GM21528 (cell line): ENCODE data around the gene PLPPR2.
"Not testable (repeated sequence)": the region's sequence is repeated elsewhere in the genome, so short reads cannot be mapped to it uniquely, and the experiment has no call there.

ENCODE experiments used
- ATAC-seq: cut with Tn5 transposase; IDR thresholded peaks from one replicate; pipeline ENCODE4 v1.9.1; 2021; ENCODE audit warnings: mild to moderate bottlenecking, moderate library complexity; ENCODE audit not compliant: unreplicated experiment, low FRiP score

Gene PLPPR2, protein sequence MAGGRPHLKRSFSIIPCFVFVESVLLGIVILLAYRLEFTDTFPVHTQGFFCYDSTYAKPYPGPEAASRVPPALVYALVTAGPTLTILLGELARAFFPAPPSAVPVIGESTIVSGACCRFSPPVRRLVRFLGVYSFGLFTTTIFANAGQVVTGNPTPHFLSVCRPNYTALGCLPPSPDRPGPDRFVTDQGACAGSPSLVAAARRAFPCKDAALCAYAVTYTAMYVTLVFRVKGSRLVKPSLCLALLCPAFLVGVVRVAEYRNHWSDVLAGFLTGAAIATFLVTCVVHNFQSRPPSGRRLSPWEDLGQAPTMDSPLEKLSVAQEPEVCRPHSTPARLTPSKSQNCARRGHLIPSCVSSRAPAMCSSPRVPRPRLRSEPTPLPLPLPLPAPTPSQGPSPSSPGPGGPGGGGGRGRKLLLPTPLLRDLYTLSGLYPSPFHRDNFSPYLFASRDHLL

DNA sequence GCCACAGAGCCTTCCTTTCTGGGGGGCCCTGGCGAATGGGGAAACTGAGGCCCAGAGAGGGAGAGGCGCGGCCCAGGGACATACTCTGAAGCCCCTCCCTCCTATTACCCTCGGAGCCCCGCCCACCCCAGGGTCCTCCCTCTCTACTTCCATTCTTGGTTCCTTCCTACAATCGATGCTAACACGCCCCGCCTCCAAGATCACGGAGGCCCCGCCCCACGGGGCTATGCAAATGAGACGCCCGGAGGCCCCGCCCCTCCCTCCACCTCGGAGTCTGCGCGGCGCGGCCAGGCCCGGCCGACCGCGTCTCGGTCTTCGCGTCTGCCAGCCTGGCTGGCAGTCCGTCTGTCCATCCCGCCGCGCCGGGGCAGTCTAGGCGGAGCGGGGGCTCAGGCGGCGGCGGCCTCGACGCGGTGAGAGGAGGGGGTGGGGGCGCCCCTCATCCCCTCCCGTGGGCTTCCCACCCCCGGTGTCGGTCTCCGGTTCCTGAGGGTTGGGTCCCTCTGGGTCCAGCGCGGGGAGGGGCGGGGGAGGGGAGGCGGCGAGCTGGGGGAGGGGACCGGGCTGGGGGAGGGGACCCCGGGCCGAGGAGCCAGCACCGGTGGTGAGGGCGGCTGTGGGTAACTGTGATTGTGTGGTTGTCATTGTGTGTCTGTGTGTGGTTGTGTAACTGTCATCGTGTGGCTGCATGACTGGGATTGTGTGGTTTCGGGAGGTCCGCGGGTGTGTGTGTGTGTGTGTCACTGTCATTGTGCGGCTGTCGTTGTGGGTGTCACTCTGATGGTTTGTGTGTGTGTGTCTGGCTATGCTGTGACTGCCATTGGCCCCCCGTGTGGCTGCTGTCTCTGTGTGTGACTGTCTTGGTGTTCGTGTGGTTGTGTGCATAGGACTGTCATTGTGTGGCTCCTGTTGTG, at the start of gene PLPPR2:
Gene PLPPR2 (plus strand): TSS at position 273 of the 914 bp plus-strand sequence. CDS start 2,242 bp downstream, outside the sequence.
- no peak for ATAC-seq

- no peak for ATAC-seq
Measured at GRCh38 chr19:11306337-11306736, 48.9 kb upstream of the PLPPR2 start.

DNA sequence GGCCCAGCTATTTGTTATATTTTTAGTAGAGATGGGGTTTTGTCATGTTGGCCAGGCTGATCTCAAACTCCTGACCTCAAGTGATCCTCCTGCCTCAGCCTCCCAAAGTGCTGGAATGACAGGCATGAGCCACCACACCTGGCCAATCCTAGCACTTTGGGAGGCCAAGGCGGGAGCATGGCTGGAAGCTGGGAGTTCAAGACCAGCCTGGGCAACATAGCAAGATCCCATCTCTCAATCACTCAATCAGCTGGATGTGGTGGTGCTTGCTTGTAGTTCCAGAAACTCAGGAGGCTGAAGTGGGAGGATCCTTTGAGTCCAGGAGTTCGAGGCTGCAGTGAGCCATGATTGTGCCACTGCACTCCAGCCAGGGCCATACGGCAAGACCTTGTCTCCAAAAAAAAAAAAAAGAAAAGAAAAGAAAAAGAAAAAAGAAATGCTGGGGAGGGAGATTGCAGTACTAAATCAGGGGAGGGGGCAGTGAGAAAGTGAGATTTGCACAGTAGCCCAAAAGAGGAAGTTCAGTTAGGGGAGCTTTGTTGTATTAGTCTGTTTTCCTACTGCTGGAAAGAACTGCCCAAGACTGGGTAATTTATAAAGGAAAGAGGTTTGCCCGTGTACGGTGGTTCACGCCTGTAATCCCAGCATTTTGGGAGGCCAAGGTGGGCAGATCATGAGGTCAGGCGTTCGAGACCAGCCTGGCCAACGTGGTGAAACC, 34.8 kb upstream of the PLPPR2 start:
- not testable (repeated sequence) for ATAC-seq

- no peak for ATAC-seq
Measured at GRCh38 chr19:11321191-11322126, 33.8 kb upstream of the PLPPR2 start.

- ATAC-seq = no peak
Measured at GRCh38 chr19:11322269-11323024, 32.8 kb upstream of the PLPPR2 start.

- ATAC-seq = no peak
Measured at GRCh38 chr19:11323601-11324078, 31.6 kb upstream of the PLPPR2 start.

- no peak for ATAC-seq
Measured at GRCh38 chr19:11324079-11324661, 31.1 kb upstream of the PLPPR2 start.

GRCh38 chr19:11324748-11325389, 30.4 kb upstream of the PLPPR2 start:
- ATAC-seq = no peak

DNA sequence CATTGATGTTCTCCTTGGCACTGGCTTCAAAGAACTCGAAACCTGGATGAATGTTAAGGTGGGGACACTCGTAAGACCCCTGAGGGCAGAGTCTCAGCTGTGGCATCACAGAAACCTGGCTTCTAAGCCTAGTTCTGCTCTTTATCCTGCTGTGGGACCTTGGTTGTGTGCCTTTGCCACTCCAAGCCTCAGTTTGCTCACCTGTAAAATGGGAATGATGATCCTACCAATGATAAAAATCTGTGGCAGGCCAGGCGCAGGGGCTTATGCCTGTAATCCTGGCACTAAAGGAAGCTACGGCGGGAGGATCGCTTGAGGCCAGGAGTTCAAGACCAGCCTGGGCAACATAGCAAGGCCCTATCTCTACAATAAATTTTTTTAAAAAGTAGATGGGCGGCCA, 29.7 kb upstream of the PLPPR2 start:
- ATAC-seq = no peak

DNA sequence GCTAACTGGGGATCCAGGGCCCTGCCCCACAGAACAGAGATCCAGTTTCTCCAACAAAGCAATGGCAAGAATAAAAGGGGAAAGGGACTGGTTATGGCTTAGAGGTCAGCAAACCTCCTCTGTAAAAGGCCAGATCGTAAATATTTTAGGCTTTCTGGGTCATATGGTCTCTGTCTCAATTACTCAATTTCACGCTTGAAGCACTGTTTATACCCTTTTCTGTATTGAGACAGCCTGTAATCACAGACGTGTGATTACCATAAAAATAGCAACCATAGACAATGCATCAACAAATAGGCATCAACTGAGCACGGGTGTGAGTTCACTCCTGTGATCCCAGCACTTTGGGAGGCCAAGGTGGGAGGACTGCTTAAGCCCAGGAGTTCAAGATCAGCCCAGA, 25.1 kb upstream of the PLPPR2 start:
- ATAC-seq = no peak

- no peak for ATAC-seq
Measured at GRCh38 chr19:11331502-11331901, 23.7 kb upstream of the PLPPR2 start.

DNA sequence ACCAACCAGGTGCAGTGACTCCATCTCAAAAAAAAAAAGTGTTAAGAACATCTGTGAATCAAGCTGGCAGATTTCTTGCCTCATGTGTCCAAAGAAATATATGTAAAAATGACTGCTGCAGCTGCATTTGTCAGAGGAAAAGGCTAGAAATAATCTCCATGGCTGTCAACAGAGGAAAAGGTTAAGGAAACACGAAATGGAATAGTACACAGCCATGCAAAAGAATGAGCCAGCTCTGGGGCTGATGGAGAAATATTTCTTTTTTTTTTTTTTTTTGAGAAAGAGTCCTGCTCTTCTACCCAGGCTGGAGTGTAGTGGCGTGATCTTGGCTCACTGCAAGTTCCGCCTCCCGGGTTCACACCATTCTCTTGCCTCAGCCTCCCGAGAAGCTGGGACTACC, 22.4 kb upstream of the PLPPR2 start:
- ATAC-seq = no peak

GRCh38 chr19:11333838-11334237, 21.4 kb upstream of the PLPPR2 start:
- not testable (repeated sequence) for ATAC-seq

DNA sequence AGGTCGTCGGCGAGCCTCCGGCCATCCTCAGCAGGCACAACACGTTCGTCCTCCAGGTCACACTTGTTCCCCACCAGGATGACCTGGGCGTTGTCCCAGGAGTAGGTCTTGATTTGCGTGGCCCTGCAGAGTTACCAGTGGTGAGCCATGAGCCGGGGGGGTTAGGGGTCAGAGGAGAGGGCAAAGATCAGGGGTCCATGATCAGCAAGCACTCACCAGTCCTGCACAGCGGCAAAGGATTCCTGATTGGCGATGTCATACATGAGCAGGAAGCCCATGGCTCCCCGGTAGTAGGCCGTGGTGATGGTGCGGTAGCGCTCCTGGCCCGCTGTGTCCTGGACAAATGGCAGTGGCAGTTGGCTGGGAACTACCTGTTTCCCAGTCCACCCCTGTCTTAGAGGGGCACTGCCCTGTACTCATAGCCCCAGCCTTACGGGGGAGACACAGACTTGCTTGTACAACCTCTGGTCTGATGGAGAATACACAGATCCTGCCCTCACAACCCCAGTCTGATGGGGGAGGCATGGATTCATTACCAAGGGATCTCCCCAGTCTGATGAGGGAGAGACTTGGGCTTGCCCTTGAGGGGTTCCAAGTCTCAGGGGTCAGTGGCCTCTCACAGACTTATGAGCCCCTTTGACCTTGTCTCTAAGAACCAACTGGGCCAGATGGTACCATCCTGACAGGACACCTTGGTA, 19.6 kb upstream of the PLPPR2 start:
- no peak for ATAC-seq

- no peak for ATAC-seq
Measured at GRCh38 chr19:11337080-11337479, 18.2 kb upstream of the PLPPR2 start.

DNA sequence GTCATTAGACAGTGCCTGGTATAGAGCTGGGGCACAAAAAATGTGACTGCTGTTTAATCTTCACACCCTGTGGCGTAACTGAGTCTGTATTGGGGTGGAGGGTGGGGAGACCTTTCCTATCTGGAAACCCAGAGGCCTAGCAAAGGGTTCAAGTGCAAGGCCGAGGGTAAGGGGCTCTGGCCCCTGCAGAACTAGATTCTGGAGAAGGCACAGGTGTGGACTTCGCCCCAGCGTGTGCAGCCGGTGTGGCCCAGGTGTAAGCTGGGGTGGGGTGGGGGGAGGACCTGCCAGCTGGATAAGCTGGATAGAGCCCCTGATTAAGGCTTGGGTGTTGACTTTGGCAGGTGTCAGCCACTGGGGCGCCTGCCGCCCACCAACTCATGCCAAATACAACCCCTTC, 17.1 kb upstream of the PLPPR2 start:
- ATAC-seq = no peak

DNA sequence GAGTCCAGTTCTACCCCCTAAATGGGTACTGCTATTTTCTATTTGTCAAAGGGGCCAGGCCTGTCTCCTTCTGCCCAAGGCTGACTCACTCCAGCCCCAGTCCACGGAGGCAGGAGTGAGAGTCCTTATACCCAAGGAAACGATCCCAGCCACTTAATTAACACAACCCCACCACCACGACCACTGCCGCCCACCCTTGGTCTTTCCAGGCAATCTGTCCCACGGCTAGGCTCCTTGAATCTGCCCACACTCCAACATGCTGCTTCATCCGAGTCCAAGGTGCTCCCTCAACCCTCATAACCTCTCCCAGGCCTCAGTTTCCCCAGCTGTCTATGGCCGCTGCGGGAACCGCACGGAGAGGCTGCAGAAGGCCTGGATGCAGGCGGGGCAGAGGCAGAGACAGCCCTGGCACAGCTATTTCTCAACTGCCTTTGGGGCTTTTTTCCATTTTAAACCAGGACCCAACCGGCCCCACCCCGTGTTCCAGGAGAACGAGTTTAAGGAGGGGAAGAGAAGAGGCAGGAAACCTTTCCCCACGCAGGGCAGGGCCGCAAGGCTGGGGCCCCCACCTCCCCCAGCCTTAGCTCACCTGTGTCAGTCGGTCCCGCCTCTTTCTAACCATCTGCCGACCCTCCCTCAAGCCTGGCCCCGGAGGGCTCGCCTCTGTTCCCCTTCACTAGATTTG, 16.5 kb upstream of the PLPPR2 start:
- ATAC-seq = no peak
